Measurements from ENCODE around the gene DDIT3. TPM values are rescaled to one million over a fixed set of nuclear protein-coding genes. Genes with fewer than 3 reads are reported as not detected.

DDIT3 gene
- total and polyA plus RNA-seq, 2 of the 8 experiments (the other 6 are each of a cell fraction or from before 2014, with no cell fraction given) = 4.9 to 5.7 TPM

GRCh38 chr12:57487055-57487596 is 33.2 kb downstream of the DDIT3 start:
- Histone ChIP-seq H4K8ac (ENCODE audit: extremely low read depth, insufficient read depth, low read length) (no peak overlapping the region; the same call in 1 of the 2 replicates), H4K20me1 (replicated peaks in 1 of 2; ENCODE audit: control insufficient read depth in 1 of 2, insufficient read depth in 2 of 2, low read length in 2 of 2) (peaks cover 0 to 3% of the 10 kb centered on the region in 2 experiments), H2BK12ac (ENCODE audit: low read depth, low read length) (no peak overlapping the region; the same call in 1 of the 2 replicates), H3K27me3 (replicated peaks in 1 of 4; ENCODE audit: control insufficient read depth in 3 of 4, extremely low read depth in 1 of 4, insufficient read depth in 3 of 4, low read length in 3 of 4) (no peaks in the 10 kb centered on the region), H2AFZ (ENCODE audit: low read length) (no peak overlapping the region), H3K14ac (ENCODE audit: insufficient read length) (no peak overlapping the region), H2AK5ac (ENCODE audit: low read depth, low read length) (no peak overlapping the region), H3K4me2 (ENCODE audit: insufficient read depth in 1 of 2, low read depth in 2 of 2, low read length in 2 of 2) (no peak overlapping the region; a peak in 1 of 4 replicates), H2BK15ac (ENCODE audit: low read length) (no peak overlapping the region), H3K23ac (ENCODE audit: insufficient read length) (no peak overlapping the region), H3K79me1 (ENCODE audit: low read depth, low read length) (peaks cover 8% of the 10 kb centered on the region; the same call in 1 of the 2 replicates), H2BK5ac (ENCODE audit: low read depth, low read length) (no peak overlapping the region), H4K91ac (replicated peaks; ENCODE audit: insufficient read length, low read length) (peak overlapping the region; percentile 15), H3K36me3 (ENCODE audit: control insufficient read depth in 2 of 4, insufficient read depth in 4 of 4, low read length in 3 of 4) (peaks cover 16 to 33% (median 29%) of the 10 kb centered on the region in 4 experiments), H2BK20ac (ENCODE audit: low read length) (no peak overlapping the region), H2BK120ac (replicated peaks; ENCODE audit: low read depth, low read length) (no peak overlapping the region), H3K79me2 (ENCODE audit: control insufficient read depth in 1 of 2, insufficient read depth in 2 of 2, low read length in 2 of 2) (peaks cover 14 to 25% of the 10 kb centered on the region in 2 experiments), H3K4me1 (replicated peaks in 1 of 4; ENCODE audit: control insufficient read depth in 3 of 4, insufficient read depth in 4 of 4, low read length in 3 of 4) (peaks cover 0 to 7% (median 2%) of the 10 kb centered on the region in 4 experiments; a peak in 5 of 7 replicates), H3K9me3 (ENCODE audit: insufficient read depth in 2 of 2, low read depth in 1 of 2, low read length in 1 of 2) (no peaks in the 10 kb centered on the region), H4K5ac (ENCODE audit: insufficient read length, low read depth, low read length) (no peak overlapping the region), H3K4me3 (ENCODE audit: extremely low read depth in 1 of 4, insufficient read depth in 2 of 4, low read depth in 3 of 4, low read length in 4 of 4) (no peak overlapping the region), H3K4ac (replicated peaks; ENCODE audit: insufficient read length, low read depth, low read length) (peak overlapping the region; percentile 69), H3K56ac (replicated peaks; ENCODE audit: insufficient read length, low read depth, low read length) (no peak overlapping the region), H3K18ac (ENCODE audit: extremely low read depth, low read length) (no peak overlapping the region), H3K9ac (replicated peaks in 1 of 4; ENCODE audit: extremely low read depth in 1 of 4, low read depth in 3 of 4, low read length in 3 of 4) (no peak overlapping the region), H3K27ac (ENCODE audit: low read depth, low read length) (no peak overlapping the region), H3K23me2 (ENCODE audit: low read depth, low read length) (peaks cover 5% of the 10 kb centered on the region; the same call in 1 of the 2 replicates)
- WGBS, 2 experiments (ENCODE audit: extremely low coverage in 1 of 2, insufficient coverage in 1 of 2, insufficient read length in 1 of 2, insufficient replicate concordance in 2 of 2, low coverage in 1 of 2, low lambda C conversion rate in 2 of 2, missing lambda C conversion rate in 1 of 2) = 94% methylated on average over 27 of the region's 27 CpGs; no CpG with 5 or more reads in 1 of the 2 experiments
- CTCF ChIA-PET (ENCODE audit: partially characterized antibody) = interaction anchor here (0.8 to 25.1 kb wide), 8 partner anchors 8 to 96 kb away, joined by 3 to 441 read pairs (median 4); partner anchors contain the start of genes GLI1 and INHBE
- FAIRE-seq (no peak), DNase-seq (ENCODE audit: low read depth in 1 of 2, low spot score in 2 of 2) (no peak)
- TF ChIP-seq JUND (IDR thresholded peaks at IDR 0.05; ENCODE audit: low read length) (no peak), SRF (IDR thresholded peaks at IDR 0.05; ENCODE audit: low read depth, low read length) (no peak), YY1 (IDR thresholded peaks at IDR 0.05; ENCODE audit: low read depth, low read length) (no peak), EGR1 (IDR thresholded peaks at IDR 0.05; ENCODE audit: borderline replicate concordance, low read depth, low read length) (no peak), MAX (IDR thresholded peaks at IDR 0.05) (no peak), RAD21 (IDR thresholded peaks at IDR 0.05 in 1 of 2, conservative IDR thresholded peaks at IDR 0.05 in 1 of 2; ENCODE audit: low read depth in 2 of 2, low read length in 2 of 2) (no peak), CEBPB (IDR thresholded peaks at IDR 0.05; ENCODE audit: low read depth, low read length) (no peak)
- POLR2A ChIA-PET (ENCODE audit: partially characterized antibody) = interaction anchor here (0.6 to 1.2 kb wide), 4 partner anchors 54 to 269 kb away, joined by 3 read pairs; no protein-coding TSS in a partner anchor

Data from H1 (cell line).